HEK293 (cell line): ENCODE data around the gene SLC25A17.
"Not testable (repeated sequence)": the region's sequence is repeated elsewhere in the genome, so short reads cannot be mapped to it uniquely, and the experiment has no call there.

ENCODE experiments used
- CTCF ChIA-PET: fragments of 350-600 bp; formaldehyde crosslinking; extraction: SDS; loops from one replicate; lab custom pipeline; 2021; ENCODE audit warnings: antibody characterized with exemption; lab: Yijun Ruan, JAX
- POLR2A ChIA-PET: fragments of 300-600 bp; formaldehyde crosslinking; extraction: SDS; loops from one replicate; lab custom pipeline; 2020; ENCODE audit warnings: antibody characterized with exemption, inconsistent platforms; lab: Yijun Ruan, JAX
- H3K27ac ChIP-seq: fragments of 200-500 bp; sonication (Bioruptor generic); 2 replicates; pipeline ENCODE4 v1.5.1; 2014; ENCODE audit warnings: low read depth, low read length, control low read depth, inconsistent platforms; ENCODE audit errors: extremely low read depth
- H3K36me3 ChIP-seq, 2 experiments: fragments of 200-500 bp in 1 of 2; sonication (Bioruptor generic) in 1 of 2; 1 replicate in 1 of 2; 2 replicates in 1 of 2; pipeline ENCODE4 v1.5.1; 2014 to 2017; ENCODE audit warnings: inconsistent platforms in 2 of 2, low read length in 2 of 2; ENCODE audit not compliant: control insufficient read depth in 2 of 2, insufficient read depth in 1 of 2
- H3K4me1 ChIP-seq: fragments of 200-500 bp; sonication (Bioruptor generic); 2 replicates; pipeline ENCODE4 v1.5.1; 2014; ENCODE audit warnings: mild to moderate bottlenecking, low read length, inconsistent platforms; ENCODE audit not compliant: control insufficient read depth, insufficient read depth
- H3K4me3 ChIP-seq: 2 replicates; pipeline ENCODE4 v1.5.1; 2011; ENCODE audit warnings: low read depth, mild to moderate bottlenecking, control low read depth, low read length, moderate library complexity
- H3K9me3 ChIP-seq: fragments of 200-500 bp; sonication (Bioruptor generic); 2 replicates; pipeline ENCODE4 v1.5.1; 2014; ENCODE audit warnings: low read depth, low read length, inconsistent platforms; ENCODE audit not compliant: control insufficient read depth, insufficient read depth
- GLI4 ChIP-seq: fragments of 450-650 bp; formaldehyde crosslinking; IDR thresholded peaks from 2 replicates; pipeline ENCODE4 v1.5.1; 2016; ENCODE audit warnings: missing biosample characterization, missing genetic modification characterization
- HOXC10 ChIP-seq: sonication (generic); formaldehyde crosslinking; IDR thresholded peaks from 2 replicates; pipeline ENCODE4 v1.8.1; 2023; ENCODE audit warnings: mild to moderate bottlenecking, missing genetic modification reagents
- KLF10 ChIP-seq: fragments of 450-650 bp; IDR thresholded peaks from 2 replicates; pipeline ENCODE4 v1.5.1; 2018; ENCODE audit warnings: missing biosample characterization, mild to moderate bottlenecking, missing genetic modification characterization
- RBAK ChIP-seq: fragments of 450-650 bp; formaldehyde crosslinking; IDR thresholded peaks from 2 replicates; pipeline ENCODE4 v1.5.1; 2016; ENCODE audit warnings: missing biosample characterization, missing genetic modification characterization
- REPIN1 ChIP-seq: fragments of 450-650 bp; formaldehyde crosslinking; IDR thresholded peaks from 2 replicates; pipeline ENCODE4 v1.5.1; 2017; ENCODE audit warnings: missing biosample characterization, missing genetic modification characterization, low read depth
- TCF7L2 ChIP-seq: IDR thresholded peaks from 2 replicates; pipeline ENCODE4 v1.6.1; 2011; ENCODE audit warnings: low read depth, mild to moderate bottlenecking, inconsistent platforms, low read length, moderate library complexity, borderline replicate concordance
- ZFHX2 ChIP-seq: fragments of 450-650 bp; formaldehyde crosslinking; conservative IDR thresholded peaks from 2 replicates; pipeline ENCODE4 v1.5.1; 2016; ENCODE audit warnings: missing biosample characterization, missing genetic modification characterization
- ZFP37 ChIP-seq: fragments of 450-650 bp; formaldehyde crosslinking; IDR thresholded peaks from 2 replicates; pipeline ENCODE4 v1.5.1; 2016; ENCODE audit warnings: missing biosample characterization, missing genetic modification characterization
- ZFP69B ChIP-seq: fragments of 450-650 bp; formaldehyde crosslinking; IDR thresholded peaks from 2 replicates; pipeline ENCODE4 v1.5.1; 2016; ENCODE audit warnings: missing biosample characterization, missing genetic modification characterization
- ZNF221 ChIP-seq: fragments of 450-650 bp; formaldehyde crosslinking; IDR thresholded peaks from 2 replicates; pipeline ENCODE4 v1.5.1; 2017; ENCODE audit warnings: missing biosample characterization, missing genetic modification characterization, borderline replicate concordance
- ZNF23 ChIP-seq: fragments of 450-650 bp; formaldehyde crosslinking; IDR thresholded peaks from 2 replicates; pipeline ENCODE4 v1.5.1; 2016; ENCODE audit warnings: missing biosample characterization, missing genetic modification characterization, borderline replicate concordance
- ZNF24 ChIP-seq: fragments of 450-650 bp; formaldehyde crosslinking; IDR thresholded peaks from 2 replicates; pipeline ENCODE4 v1.5.1; 2016; ENCODE audit warnings: missing biosample characterization, missing genetic modification characterization
- ZNF354C ChIP-seq: fragments of 450-650 bp; formaldehyde crosslinking; IDR thresholded peaks from 2 replicates; pipeline ENCODE4 v1.5.1; 2016; ENCODE audit warnings: missing biosample characterization, missing genetic modification characterization, low read depth, borderline replicate concordance
- ZNF423 ChIP-seq: fragments of 450-650 bp; formaldehyde crosslinking; IDR thresholded peaks from 2 replicates; pipeline ENCODE4 v1.5.1; 2016; ENCODE audit warnings: missing biosample characterization, missing genetic modification characterization
- ZNF510 ChIP-seq: fragments of 450-650 bp; formaldehyde crosslinking; IDR thresholded peaks from 2 replicates; pipeline ENCODE4 v1.5.1; 2018; ENCODE audit warnings: mild to moderate bottlenecking, missing genetic modification characterization, missing biosample characterization; ENCODE audit not compliant: insufficient replicate concordance
- ZNF544 ChIP-seq: fragments of 450-650 bp; formaldehyde crosslinking; IDR thresholded peaks from 2 replicates; pipeline ENCODE4 v1.5.0; 2017; ENCODE audit warnings: missing biosample characterization, missing genetic modification characterization
- ZNF560 ChIP-seq: fragments of 450-650 bp; formaldehyde crosslinking; IDR thresholded peaks from 2 replicates; pipeline ENCODE4 v1.5.1; 2017; ENCODE audit warnings: missing biosample characterization, missing genetic modification characterization, borderline replicate concordance
- ZNF600 ChIP-seq: fragments of 450-650 bp; formaldehyde crosslinking; IDR thresholded peaks from 2 replicates; pipeline ENCODE4 v1.5.1; 2016; ENCODE audit warnings: missing biosample characterization, missing genetic modification characterization
- ZNF658 ChIP-seq: fragments of 450-650 bp; formaldehyde crosslinking; IDR thresholded peaks from 2 replicates; pipeline ENCODE4; 2016; ENCODE audit warnings: missing biosample characterization, missing genetic modification characterization
- ZNF677 ChIP-seq: fragments of 450-650 bp; IDR thresholded peaks from 2 replicates; pipeline ENCODE4 v1.5.0; 2018; ENCODE audit warnings: missing biosample characterization, mild to moderate bottlenecking, missing genetic modification characterization, moderate library complexity
- ZNF707 ChIP-seq: fragments of 450-650 bp; formaldehyde crosslinking; IDR thresholded peaks from 2 replicates; pipeline ENCODE4 v1.5.1; 2016; ENCODE audit warnings: missing biosample characterization, missing genetic modification characterization
- ZXDB ChIP-seq: fragments of 450-650 bp; formaldehyde crosslinking; IDR thresholded peaks from 2 replicates; pipeline ENCODE4 v1.5.1; 2016; ENCODE audit warnings: missing biosample characterization, missing genetic modification characterization

SLC25A17 gene

GRCh38 chr22:40782521-40782920 lies 36.6 kb downstream of the SLC25A17 start (continued):
- no peak for TF ChIP-seq ZNF23 (tag by site-specific recombination)
- no peak for TF ChIP-seq ZFHX2 (tag by site-specific recombination)
- TF ChIP-seq ZFP37: no peak
- no peak for TF ChIP-seq ZNF658 (tag by site-specific recombination)
- no peak for TF ChIP-seq ZNF24 (tag by site-specific recombination)
- TF ChIP-seq ZNF707 (tag by site-specific recombination): no peak
- TF ChIP-seq ZNF221: no peak
- TF ChIP-seq ZNF510: no peak
- no peak for TF ChIP-seq ZNF354C
- TF ChIP-seq, all 188 proteins: peak for 0

GRCh38 chr22:40781749-40782148 lies 37.4 kb downstream of the SLC25A17 start:
- CTCF ChIA-PET: interaction anchor here (0.7 kb wide), 1 partner anchor 100 kb away, joined by 4 read pairs; no protein-coding TSS in a partner anchor
- H3K9me3 ChIP-seq, H3K4me3 ChIP-seq, H3K27ac ChIP-seq, H3K4me1 ChIP-seq, POLR2A ChIA-PET: not testable (repeated sequence)
- peaks cover 44 to 45% of the 10 kb centered on the region in 2 experiments for H3K36me3 ChIP-seq

GRCh38 chr22:40769761-40770160 lies 49.4 kb downstream of the SLC25A17 start:
- ChIA-PET POLR2A (no interaction called here), CTCF (interaction anchor here (3.0 kb wide), 1 partner anchor 10 kb away, joined by 12 read pairs; no protein-coding TSS in a partner anchor)
- no peaks in the 10 kb centered on the region for H3K9me3 ChIP-seq
- no peak overlapping the region for H3K27ac ChIP-seq
- H3K36me3 ChIP-seq: peaks cover 45 to 53% of the 10 kb centered on the region in 2 experiments
- no peak overlapping the region for H3K4me3 ChIP-seq
- no peak for TF ChIP-seq ZNF560 (tag by site-specific recombination)
- no peak for TF ChIP-seq ZNF677 (tag by site-specific recombination)
- TF ChIP-seq ZFP69B (tag by site-specific recombination): no peak
- no peak for TF ChIP-seq ZNF600
- TF ChIP-seq HOXC10 (CRISPR knock-in tag): no peak
- TF ChIP-seq ZNF544 (tag by site-specific recombination): no peak
- TF ChIP-seq RBAK (tag by site-specific recombination): no peak
- no peak for TF ChIP-seq REPIN1 (tag by site-specific recombination)
- TF ChIP-seq ZNF423 (tag by site-specific recombination): no peak
- no peaks in the 10 kb centered on the region for H3K4me1 ChIP-seq

- no peak overlapping the region for H3K4me3 ChIP-seq
- no peaks in the 10 kb centered on the region for H3K9me3 ChIP-seq
- no peaks in the 10 kb centered on the region for H3K4me1 ChIP-seq
- no peak overlapping the region for H3K27ac ChIP-seq
- ChIA-PET CTCF (interaction anchor here (0.5 to 3.0 kb wide), 6 partner anchors 8 to 105 kb away, joined by 3 to 12 read pairs (median 4); no protein-coding TSS in a partner anchor), POLR2A (no interaction called here)
- H3K36me3 ChIP-seq: peaks cover 33 to 37% of the 10 kb centered on the region in 2 experiments
- TF ChIP-seq KLF10 (tag by site-specific recombination) (0 out of 2 replicates have a peak, but pooled peaks have one; percentile 12), GLI4 (tag by site-specific recombination) (no peak), TCF7L2 (0 out of 2 replicates have a peak, but pooled peaks have one; percentile 38), ZXDB (tag by site-specific recombination) (0 out of 2 replicates have a peak, but pooled peaks have one; percentile 13)
Measured at GRCh38 chr22:40768206-40768605, 50.9 kb downstream of the SLC25A17 start.
